Measurements from ENCODE around the gene GPR42. TPM values are rescaled to one million over a fixed set of nuclear protein-coding genes. Genes with fewer than 3 reads are reported as not detected.
A peak's percentile ranks its signal among the peaks of the same experiment; 100 is the strongest.

The GPR42 gene
- total and polyA plus RNA-seq, 2 donors from 2014 or later = not detected

GRCh38 chr19:35346193-35347052, 24.4 kb upstream of the GPR42 start:
- intact Hi-C loops (cut with DNase I) = no loop called here
- Histone ChIP-seq H3K4me1 (ENCODE audit: control insufficient read depth in 2 of 3, insufficient read depth in 2 of 3, low read depth in 1 of 3, low read length in 3 of 3) (no peaks in the 10 kb centered on the region), H3K36me3 (ENCODE audit: control insufficient read depth in 2 of 3, insufficient read depth in 3 of 3, low read length in 3 of 3) (no peaks in the 10 kb centered on the region), H3K9me3 (ENCODE audit: control insufficient read depth in 2 of 3, insufficient read depth in 1 of 3, low read length in 3 of 3) (no peaks in the 10 kb centered on the region), H3K27me3 (ENCODE audit: control insufficient read depth, insufficient read depth, low read length) (no peaks in the 10 kb centered on the region), H3K27ac (ENCODE audit: low read depth in 2 of 2, low read length in 2 of 2) (no peak overlapping the region), H3K9ac (ENCODE audit: low read length in 3 of 3) (no peak overlapping the region), H3K4me3 (ENCODE audit: low read length in 3 of 3) (no peak overlapping the region)
- FAIRE-seq (no peak), DNase-seq (peak in 2 of 5 donors; percentile 28 to 69)
- TF ChIP-seq, protein P1, sequence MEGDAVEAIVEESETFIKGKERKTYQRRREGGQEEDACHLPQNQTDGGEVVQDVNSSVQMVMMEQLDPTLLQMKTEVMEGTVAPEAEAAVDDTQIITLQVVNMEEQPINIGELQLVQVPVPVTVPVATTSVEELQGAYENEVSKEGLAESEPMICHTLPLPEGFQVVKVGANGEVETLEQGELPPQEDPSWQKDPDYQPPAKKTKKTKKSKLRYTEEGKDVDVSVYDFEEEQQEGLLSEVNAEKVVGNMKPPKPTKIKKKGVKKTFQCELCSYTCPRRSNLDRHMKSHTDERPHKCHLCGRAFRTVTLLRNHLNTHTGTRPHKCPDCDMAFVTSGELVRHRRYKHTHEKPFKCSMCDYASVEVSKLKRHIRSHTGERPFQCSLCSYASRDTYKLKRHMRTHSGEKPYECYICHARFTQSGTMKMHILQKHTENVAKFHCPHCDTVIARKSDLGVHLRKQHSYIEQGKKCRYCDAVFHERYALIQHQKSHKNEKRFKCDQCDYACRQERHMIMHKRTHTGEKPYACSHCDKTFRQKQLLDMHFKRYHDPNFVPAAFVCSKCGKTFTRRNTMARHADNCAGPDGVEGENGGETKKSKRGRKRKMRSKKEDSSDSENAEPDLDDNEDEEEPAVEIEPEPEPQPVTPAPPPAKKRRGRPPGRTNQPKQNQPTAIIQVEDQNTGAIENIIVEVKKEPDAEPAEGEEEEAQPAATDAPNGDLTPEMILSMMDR (IDR thresholded peaks at IDR 0.05; ENCODE audit: borderline replicate concordance, extremely low read depth, insufficient read depth) = no peak

DNA sequence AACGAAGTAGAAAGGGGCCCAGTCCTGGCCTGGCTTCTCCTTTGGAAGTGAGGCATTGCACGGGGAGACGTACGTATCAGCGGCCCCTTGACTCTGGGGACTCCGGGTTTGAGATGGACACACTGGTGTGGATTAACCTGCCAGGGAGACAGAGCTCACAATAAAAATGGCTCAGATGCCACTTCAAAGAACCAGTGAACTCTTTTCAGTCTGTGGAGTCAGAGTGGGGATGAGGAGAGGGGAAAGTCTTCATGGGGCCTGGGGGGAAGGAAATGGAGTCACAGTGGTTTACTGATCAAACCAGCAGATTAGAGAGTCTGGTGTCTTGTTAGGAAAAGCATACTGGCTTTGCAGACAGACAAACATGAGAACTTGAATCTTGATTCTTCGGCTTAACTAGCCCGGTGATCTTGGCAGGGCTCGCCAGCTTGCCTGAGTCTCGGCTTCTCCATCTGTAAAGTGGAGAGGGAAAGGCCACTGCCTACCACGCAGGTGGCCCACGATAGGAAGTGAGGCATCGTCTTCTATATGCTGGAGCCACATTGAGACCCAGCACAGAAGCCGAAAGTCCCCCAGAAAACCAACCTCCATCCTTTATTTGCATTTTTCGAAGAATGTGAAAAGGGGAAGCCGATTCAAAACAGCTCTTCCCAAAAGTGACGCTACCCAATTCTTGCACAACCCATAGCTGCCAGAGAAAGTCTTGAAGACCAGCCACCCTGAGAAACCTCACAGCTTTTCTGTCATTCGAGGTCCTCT, 23.5 kb upstream of the GPR42 start, which contains the start of gene FFAR1:
Gene FFAR1 (plus strand): TSS at position 732 of the 759 bp plus-strand sequence. CDS start 3,650 bp downstream, outside the sequence.
- no peak within 1 kb of the TSS for H3K27ac ChIP-seq (ENCODE audit: low read depth in 2 of 2, low read length in 2 of 2)
- H3K9ac ChIP-seq (ENCODE audit: low read length in 3 of 3) = no peak within 1 kb of the TSS
- DNase-seq (peak in 2 of 5 donors; percentile 18 to 39), FAIRE-seq (no peak)
- no peaks in the 10 kb centered on the region for H3K27me3 ChIP-seq (ENCODE audit: control insufficient read depth, insufficient read depth, low read length)
- TF ChIP-seq, protein P1 (IDR thresholded peaks at IDR 0.05; ENCODE audit: borderline replicate concordance, extremely low read depth, insufficient read depth) = no peak
- H3K4me1 ChIP-seq (ENCODE audit: control insufficient read depth in 2 of 3, insufficient read depth in 2 of 3, low read depth in 1 of 3, low read length in 3 of 3) = no peaks in the 10 kb centered on the region
- intact Hi-C loops (cut with DNase I) = no loop called here
- no peaks in the 10 kb centered on the region for H3K36me3 ChIP-seq (ENCODE audit: control insufficient read depth in 2 of 3, insufficient read depth in 3 of 3, low read length in 3 of 3)
- no peak within 1 kb of the TSS for H3K4me3 ChIP-seq (ENCODE audit: low read length in 3 of 3)
- no peaks in the 10 kb centered on the region for H3K9me3 ChIP-seq (ENCODE audit: control insufficient read depth in 2 of 3, insufficient read depth in 1 of 3, low read length in 3 of 3)

GRCh38 chr19:35347930-35348298, 23.0 kb upstream of the GPR42 start:
- Histone ChIP-seq H3K4me1 (ENCODE audit: control insufficient read depth in 2 of 3, insufficient read depth in 2 of 3, low read depth in 1 of 3, low read length in 3 of 3) (peaks cover 0 to 2% (median 0%) of the 10 kb centered on the region in 3 donors), H3K9me3 (ENCODE audit: control insufficient read depth in 2 of 3, insufficient read depth in 1 of 3, low read length in 3 of 3) (no peaks in the 10 kb centered on the region), H3K4me3 (ENCODE audit: low read length in 3 of 3) (no peak overlapping the region), H3K9ac (ENCODE audit: low read length in 3 of 3) (no peak overlapping the region), H3K27me3 (ENCODE audit: control insufficient read depth, insufficient read depth, low read length) (no peaks in the 10 kb centered on the region), H3K36me3 (ENCODE audit: control insufficient read depth in 2 of 3, insufficient read depth in 3 of 3, low read length in 3 of 3) (no peaks in the 10 kb centered on the region), H3K27ac (ENCODE audit: low read depth in 2 of 2, low read length in 2 of 2) (no peak overlapping the region)
- FAIRE-seq = no peak
- no peak for DNase-seq
- intact Hi-C loops (cut with DNase I) = no loop called here
- TF ChIP-seq, protein P1 (IDR thresholded peaks at IDR 0.05; ENCODE audit: borderline replicate concordance, extremely low read depth, insufficient read depth) = no peak

Measured in kidney (tissue), 14 donors.